ENCODE results near the gene GFI1B.
A peak's percentile ranks its signal among the peaks of the same experiment; 100 is the strongest.

GFI1B gene

DNA sequence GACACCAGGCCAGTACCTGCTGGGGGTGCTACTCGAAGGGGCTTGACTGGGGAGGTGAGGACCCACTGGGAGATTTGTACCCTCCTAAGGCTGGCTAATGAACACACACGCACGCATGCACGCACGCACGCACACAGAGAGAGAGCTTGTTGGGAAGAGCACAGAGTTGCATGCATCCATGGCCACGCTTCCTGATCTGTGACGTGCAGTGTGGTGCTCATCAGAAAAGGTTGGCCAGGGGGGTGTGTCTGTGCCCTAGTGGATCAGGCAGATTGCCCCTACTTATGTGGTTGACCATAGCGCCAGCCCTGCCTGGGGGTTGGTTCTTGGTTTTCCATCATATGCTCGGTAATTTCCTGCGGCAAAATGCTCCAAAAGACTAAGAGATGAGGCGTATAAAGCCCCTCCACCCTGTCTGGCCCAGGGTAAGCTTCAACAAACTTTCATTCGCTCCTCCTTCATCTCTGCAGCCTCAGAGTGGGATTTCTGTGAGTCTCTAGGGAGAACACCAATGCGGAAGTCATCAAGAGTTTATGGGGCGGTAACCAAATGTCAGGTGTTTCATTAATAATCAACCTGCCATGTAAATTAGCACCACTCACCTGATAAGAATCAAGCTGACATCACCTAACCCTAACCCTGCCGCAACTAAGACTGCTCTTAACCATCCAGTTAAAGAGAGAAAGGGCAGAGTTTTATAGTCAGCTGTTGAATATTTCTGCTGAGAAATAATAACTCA, 8.0 kb upstream of the GFI1B start:
- no peak for DNase-seq (ENCODE audit: low read depth, low spot score)
- H3K4me1 ChIP-seq (ENCODE audit: insufficient read depth, insufficient read length): peaks cover 3% of the 10 kb centered on the region
- TF ChIP-seq ZNF274 (IDR thresholded peaks at IDR 0.05; ENCODE audit: low read depth, low read length): no peak
- no peak for TF ChIP-seq SUZ12 (IDR thresholded peaks at IDR 0.05; ENCODE audit: extremely low read depth, insufficient read depth, insufficient read length)
- no peak for TF ChIP-seq YY1 (IDR thresholded peaks at IDR 0.05; ENCODE audit: insufficient read depth, insufficient read length)
- H3K36me3 ChIP-seq (ENCODE audit: insufficient read depth, insufficient read length, low read length): no peaks in the 10 kb centered on the region
- H3K27me3 ChIP-seq (ENCODE audit: insufficient read depth, insufficient read length): peaks cover 18% of the 10 kb centered on the region
- H3K9ac ChIP-seq (ENCODE audit: insufficient read length, low read depth): no peak overlapping the region
- no peak overlapping the region for H3K4me3 ChIP-seq (ENCODE audit: insufficient read length, low read depth)
- no peaks in the 10 kb centered on the region for H3K9me3 ChIP-seq (ENCODE audit: insufficient read depth, low read length)

DNA sequence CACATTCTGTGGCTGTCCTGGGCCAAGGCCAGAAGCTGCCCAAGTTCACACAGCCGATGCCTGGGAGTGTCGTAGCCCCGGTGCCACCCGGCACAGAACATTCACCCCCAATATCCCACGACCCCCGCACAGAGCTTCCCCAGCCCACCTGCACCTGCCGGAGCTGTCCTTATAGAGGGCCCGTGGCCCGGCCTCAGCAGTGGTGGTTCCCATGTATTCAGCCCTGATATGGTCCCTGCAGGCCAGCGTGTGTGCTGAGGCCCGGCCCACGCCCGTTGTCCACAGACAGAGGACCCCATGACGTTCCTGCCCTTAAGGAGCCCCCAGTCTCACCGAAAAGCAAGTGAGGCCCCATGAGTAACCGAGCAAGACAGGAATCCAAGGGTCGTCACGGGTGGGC, 5.3 kb upstream of the GFI1B start:
- Histone ChIP-seq H3K4me1 (ENCODE audit: insufficient read depth, insufficient read length) (peaks cover 3% of the 10 kb centered on the region), H3K27me3 (ENCODE audit: insufficient read depth, insufficient read length) (peaks cover 20% of the 10 kb centered on the region), H3K4me3 (ENCODE audit: insufficient read length, low read depth) (no peak overlapping the region), H3K9me3 (ENCODE audit: insufficient read depth, low read length) (no peaks in the 10 kb centered on the region), H3K36me3 (ENCODE audit: insufficient read depth, insufficient read length, low read length) (no peaks in the 10 kb centered on the region), H3K9ac (ENCODE audit: insufficient read length, low read depth) (peak overlapping the region; percentile 21)
- DNase-seq (ENCODE audit: low read depth, low spot score): no peak
- no peak for TF ChIP-seq ZNF274 (IDR thresholded peaks at IDR 0.05; ENCODE audit: low read depth, low read length)
- no peak for TF ChIP-seq SUZ12 (IDR thresholded peaks at IDR 0.05; ENCODE audit: extremely low read depth, insufficient read depth, insufficient read length)
- no peak for TF ChIP-seq YY1 (IDR thresholded peaks at IDR 0.05; ENCODE audit: insufficient read depth, insufficient read length)

DNA sequence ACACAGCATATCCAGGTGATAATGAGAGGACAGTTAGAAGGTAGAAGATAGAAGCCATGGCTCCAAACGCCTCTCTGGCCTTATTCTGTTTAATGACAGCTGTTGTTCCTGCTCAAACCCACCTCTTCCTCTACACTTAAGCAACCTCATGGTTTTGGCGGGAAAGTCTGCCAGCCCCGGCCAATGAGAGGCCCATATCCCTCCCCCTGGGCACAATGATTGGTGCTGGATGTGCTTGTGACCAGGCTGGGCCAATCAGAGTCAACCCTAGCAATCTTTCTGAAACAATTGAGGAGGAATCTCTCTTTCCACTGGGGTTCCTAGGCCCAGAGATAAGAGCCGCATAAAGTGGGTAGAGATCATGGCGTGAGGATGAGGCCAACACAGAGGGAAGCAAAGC, 4.8 kb upstream of the GFI1B start:
- DNase-seq (ENCODE audit: low read depth, low spot score): no peak

DNA sequence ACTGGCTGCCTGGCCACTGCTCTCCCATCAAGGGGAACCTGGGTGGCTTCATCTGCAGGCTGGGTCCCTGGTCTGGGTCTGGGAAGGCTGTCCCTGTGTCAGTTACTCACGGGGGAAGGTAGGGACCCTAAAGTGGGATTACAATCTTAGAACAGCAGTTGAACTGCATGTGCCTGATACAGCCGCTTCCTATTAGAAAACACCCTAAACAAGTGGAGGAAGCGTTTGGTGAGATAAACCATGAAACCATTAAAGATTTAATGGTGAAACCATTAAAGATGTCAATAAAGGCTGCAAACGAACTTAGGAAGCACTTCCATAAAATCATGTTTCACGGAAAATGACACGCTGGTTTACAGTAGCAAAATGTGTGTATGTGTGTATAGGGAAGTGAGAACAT, 2.5 kb upstream of the GFI1B start:
- H3K9ac ChIP-seq (ENCODE audit: insufficient read length, low read depth): no peak overlapping the region
- peaks cover 9% of the 10 kb centered on the region for H3K4me1 ChIP-seq (ENCODE audit: insufficient read depth, insufficient read length)
- H3K27me3 ChIP-seq (ENCODE audit: insufficient read depth, insufficient read length): peaks cover 32% of the 10 kb centered on the region
- H3K36me3 ChIP-seq (ENCODE audit: insufficient read depth, insufficient read length, low read length): no peaks in the 10 kb centered on the region
- TF ChIP-seq YY1 (IDR thresholded peaks at IDR 0.05; ENCODE audit: insufficient read depth, insufficient read length) (no peak), ZNF274 (IDR thresholded peaks at IDR 0.05; ENCODE audit: low read depth, low read length) (no peak), SUZ12 (IDR thresholded peaks at IDR 0.05; ENCODE audit: extremely low read depth, insufficient read depth, insufficient read length) (no peak)
- no peak for DNase-seq (ENCODE audit: low read depth, low spot score)
- no peaks in the 10 kb centered on the region for H3K9me3 ChIP-seq (ENCODE audit: insufficient read depth, low read length)
- no peak overlapping the region for H3K4me3 ChIP-seq (ENCODE audit: insufficient read length, low read depth)

More for the DNA sequence above, 4.8 kb upstream of the GFI1B start:
- H3K4me3 ChIP-seq (ENCODE audit: insufficient read length, low read depth): no peak overlapping the region
- no peaks in the 10 kb centered on the region for H3K36me3 ChIP-seq (ENCODE audit: insufficient read depth, insufficient read length, low read length)
- TF ChIP-seq YY1 (IDR thresholded peaks at IDR 0.05; ENCODE audit: insufficient read depth, insufficient read length) (no peak), ZNF274 (IDR thresholded peaks at IDR 0.05; ENCODE audit: low read depth, low read length) (no peak), SUZ12 (IDR thresholded peaks at IDR 0.05; ENCODE audit: extremely low read depth, insufficient read depth, insufficient read length) (no peak)
- H3K9ac ChIP-seq (ENCODE audit: insufficient read length, low read depth): no peak overlapping the region
- peaks cover 5% of the 10 kb centered on the region for H3K4me1 ChIP-seq (ENCODE audit: insufficient read depth, insufficient read length)
- peaks cover 24% of the 10 kb centered on the region for H3K27me3 ChIP-seq (ENCODE audit: insufficient read depth, insufficient read length)
- no peaks in the 10 kb centered on the region for H3K9me3 ChIP-seq (ENCODE audit: insufficient read depth, low read length)

DNA sequence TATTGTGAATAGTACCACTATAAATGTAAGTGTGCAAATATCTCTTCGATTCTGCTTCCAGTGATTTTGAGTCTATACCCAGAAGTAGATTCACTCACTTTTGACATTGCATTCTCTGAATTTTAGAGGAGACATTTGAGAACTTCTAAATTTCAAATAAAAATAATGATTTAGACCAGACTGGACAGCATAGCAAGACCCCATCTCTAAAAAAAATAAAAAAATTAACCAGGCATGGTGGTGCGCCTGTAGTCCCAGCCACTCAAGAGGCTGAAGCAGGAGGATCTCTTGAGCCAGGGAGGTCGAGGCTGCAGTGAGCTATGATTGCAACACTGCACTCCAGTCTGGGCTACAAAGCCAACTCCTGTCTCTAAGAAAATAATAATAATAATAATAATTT, 1.9 kb upstream of the GFI1B start:
- Histone ChIP-seq H3K36me3 (ENCODE audit: insufficient read depth, insufficient read length, low read length) (no peaks in the 10 kb centered on the region), H3K4me3 (ENCODE audit: insufficient read length, low read depth) (no peak overlapping the region), H3K9me3 (ENCODE audit: insufficient read depth, low read length) (no peaks in the 10 kb centered on the region), H3K27me3 (ENCODE audit: insufficient read depth, insufficient read length) (peaks cover 32% of the 10 kb centered on the region), H3K4me1 (ENCODE audit: insufficient read depth, insufficient read length) (peaks cover 9% of the 10 kb centered on the region), H3K9ac (ENCODE audit: insufficient read length, low read depth) (no peak overlapping the region)
- DNase-seq (ENCODE audit: low read depth, low spot score): no peak
- TF ChIP-seq SUZ12 (IDR thresholded peaks at IDR 0.05; ENCODE audit: extremely low read depth, insufficient read depth, insufficient read length): no peak
- TF ChIP-seq ZNF274 (IDR thresholded peaks at IDR 0.05; ENCODE audit: low read depth, low read length): no peak
- TF ChIP-seq YY1 (IDR thresholded peaks at IDR 0.05; ENCODE audit: insufficient read depth, insufficient read length): no peak

DNA sequence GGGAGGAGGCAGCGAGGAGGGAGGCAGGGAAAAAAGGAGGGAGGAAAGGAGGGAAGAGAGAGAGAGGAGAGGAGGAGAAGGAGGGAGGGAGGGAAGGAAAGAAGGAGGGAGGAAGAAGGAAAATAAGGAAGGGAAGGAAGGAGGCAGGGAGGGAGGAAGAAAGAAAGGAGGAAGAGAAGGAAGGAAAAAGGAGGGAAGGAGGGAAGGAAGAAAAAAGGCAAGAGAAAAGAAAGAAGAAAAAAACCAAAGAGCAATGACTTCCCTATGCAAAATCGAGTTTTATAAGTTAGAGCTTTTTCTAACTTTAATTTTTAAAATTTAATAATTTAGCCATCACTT, 413 bp upstream of the GFI1B start:
- Histone ChIP-seq H3K36me3 (ENCODE audit: insufficient read depth, insufficient read length, low read length) (no peaks in the 10 kb centered on the region), H3K27me3 (ENCODE audit: insufficient read depth, insufficient read length) (peaks cover 27% of the 10 kb centered on the region), H3K4me1 (ENCODE audit: insufficient read depth, insufficient read length) (peaks cover 9% of the 10 kb centered on the region), H3K9ac (ENCODE audit: insufficient read length, low read depth) (no peak overlapping the region), H3K9me3 (ENCODE audit: insufficient read depth, low read length) (no peaks in the 10 kb centered on the region), H3K4me3 (ENCODE audit: insufficient read length, low read depth) (no peak overlapping the region)
- DNase-seq (ENCODE audit: low read depth, low spot score): no peak
- TF ChIP-seq ZNF274 (IDR thresholded peaks at IDR 0.05; ENCODE audit: low read depth, low read length): no peak
- TF ChIP-seq SUZ12 (IDR thresholded peaks at IDR 0.05; ENCODE audit: extremely low read depth, insufficient read depth, insufficient read length): no peak
- TF ChIP-seq YY1 (IDR thresholded peaks at IDR 0.05; ENCODE audit: insufficient read depth, insufficient read length): no peak

DNA sequence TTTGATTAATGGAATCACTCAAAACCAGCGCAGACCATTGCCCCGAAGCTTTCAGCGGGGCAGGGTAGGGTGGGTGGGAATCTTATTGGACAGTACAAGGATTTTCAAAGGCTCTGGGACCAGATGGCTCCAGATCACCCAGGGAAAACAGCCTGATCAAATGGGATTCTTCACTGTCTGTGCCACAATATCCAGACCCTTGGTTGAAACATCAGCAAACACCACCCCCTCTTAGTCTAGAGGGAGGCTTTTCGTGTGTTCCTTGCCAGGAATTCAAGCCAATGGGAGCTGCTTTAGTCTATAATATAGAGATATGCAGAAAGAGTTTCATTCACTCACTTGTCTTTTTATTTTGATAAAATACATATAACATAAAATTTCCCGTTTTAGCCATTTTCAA, 1.7 kb downstream of the GFI1B start:
- DNase-seq (ENCODE audit: low read depth, low spot score): no peak
- Histone ChIP-seq H3K36me3 (ENCODE audit: insufficient read depth, insufficient read length, low read length) (no peaks in the 10 kb centered on the region), H3K27me3 (ENCODE audit: insufficient read depth, insufficient read length) (peaks cover 14% of the 10 kb centered on the region), H3K9me3 (ENCODE audit: insufficient read depth, low read length) (no peaks in the 10 kb centered on the region), H3K4me1 (ENCODE audit: insufficient read depth, insufficient read length) (peaks cover 9% of the 10 kb centered on the region), H3K9ac (ENCODE audit: insufficient read length, low read depth) (no peak overlapping the region), H3K4me3 (ENCODE audit: insufficient read length, low read depth) (no peak overlapping the region)
- no peak for TF ChIP-seq YY1 (IDR thresholded peaks at IDR 0.05; ENCODE audit: insufficient read depth, insufficient read length)
- TF ChIP-seq ZNF274 (IDR thresholded peaks at IDR 0.05; ENCODE audit: low read depth, low read length): no peak
- TF ChIP-seq SUZ12 (IDR thresholded peaks at IDR 0.05; ENCODE audit: extremely low read depth, insufficient read depth, insufficient read length): no peak

Data from NT2/D1 (cell line).